Stimulated activated CD4-positive, alpha-beta T cell treated with anti-CD3 and anti-CD28 coated beads, Interleukin-4, amount 100 ng/mL, for 1 hour (primary cell): ENCODE measurements around the gene IL6ST.
"Not testable (repeated sequence)": the region's sequence is repeated elsewhere in the genome, so short reads cannot be mapped to it uniquely, and the experiment has no call there.

Source experiments
- DNase-seq: peaks from one replicate; pipeline ENCODE4 v3.0.0-alpha.2; 2020

IL6ST gene

DNA sequence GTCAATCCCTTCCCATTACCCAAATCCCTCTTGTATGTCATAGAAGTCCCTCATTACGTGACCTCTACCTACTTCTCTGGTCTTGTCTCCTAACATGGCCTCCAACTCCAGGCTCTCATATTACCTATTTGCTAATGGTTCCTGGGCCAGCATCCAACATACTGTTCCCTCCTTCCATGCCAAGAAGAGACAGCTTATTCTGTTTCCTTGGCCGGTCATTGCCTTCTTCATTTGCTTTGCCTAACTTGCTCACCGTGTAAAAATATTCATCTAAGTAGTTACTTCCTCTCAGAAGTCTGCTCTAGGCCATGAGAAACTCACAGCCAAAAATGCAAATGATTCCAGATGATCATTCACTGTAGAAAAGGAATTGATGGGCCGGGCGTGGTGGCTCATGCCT is 8.9 kb upstream of the IL6ST start:
- no peak for DNase-seq

DNA sequence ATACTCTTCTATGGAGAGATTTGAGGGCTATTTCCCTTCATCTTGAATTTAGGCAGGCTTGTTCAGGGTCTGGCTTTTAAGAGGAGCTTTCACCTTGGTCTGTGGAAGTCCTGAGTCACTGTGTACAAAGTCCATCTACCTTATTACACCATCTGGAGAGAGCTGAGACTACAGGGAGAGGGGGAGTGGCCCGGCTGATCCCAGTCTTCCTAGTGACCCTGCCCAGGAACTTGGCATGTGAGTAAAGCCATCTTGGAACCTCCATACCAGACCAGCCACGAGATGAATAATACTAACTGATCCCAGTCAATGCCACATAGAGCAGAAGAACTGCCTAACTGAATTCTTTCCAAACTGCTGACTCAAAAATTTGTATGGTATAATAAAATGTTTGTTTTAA is 8.4 kb upstream of the IL6ST start:
- no peak for DNase-seq

DNA sequence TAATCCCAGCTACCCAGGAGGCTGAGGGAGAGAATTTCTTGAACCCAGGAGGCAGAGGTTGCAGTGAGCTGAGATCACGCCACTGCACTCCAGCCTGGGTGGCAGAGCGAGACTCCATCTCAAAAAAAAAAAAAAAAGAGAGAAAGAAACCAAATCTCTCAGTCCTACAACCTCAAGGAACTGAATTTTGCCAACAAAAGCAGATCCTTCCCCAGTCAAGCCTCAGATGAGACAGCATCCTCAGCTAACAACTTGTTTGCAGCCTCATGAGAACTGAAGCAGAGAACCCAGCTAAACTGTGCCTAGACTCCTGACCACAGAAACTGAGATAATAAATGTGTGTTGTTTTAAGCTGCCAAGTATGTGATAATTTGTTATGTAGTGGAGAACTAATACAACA is 7.5 kb upstream of the IL6ST start:
- DNase-seq = no peak

DNA sequence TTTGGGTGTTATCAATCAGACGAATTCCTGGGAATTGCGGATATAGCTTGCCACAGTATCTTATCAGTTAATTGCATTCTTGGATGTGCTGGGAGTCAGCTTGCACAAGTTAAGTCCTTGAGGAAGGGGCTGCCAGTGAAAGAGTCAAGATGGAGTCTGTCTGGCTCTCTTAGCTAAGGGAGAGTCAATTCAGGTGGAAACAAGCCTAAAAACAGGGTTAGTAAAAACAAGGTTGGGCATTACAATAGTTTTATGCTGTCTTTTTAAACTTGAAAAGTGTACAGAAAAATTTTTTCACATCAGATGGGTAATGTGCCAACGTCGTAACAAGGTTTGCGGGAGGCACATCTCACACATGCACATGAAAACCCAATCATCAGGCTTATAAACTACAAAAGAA is 5.5 kb upstream of the IL6ST start:
- DNase-seq = not testable (repeated sequence)

DNA sequence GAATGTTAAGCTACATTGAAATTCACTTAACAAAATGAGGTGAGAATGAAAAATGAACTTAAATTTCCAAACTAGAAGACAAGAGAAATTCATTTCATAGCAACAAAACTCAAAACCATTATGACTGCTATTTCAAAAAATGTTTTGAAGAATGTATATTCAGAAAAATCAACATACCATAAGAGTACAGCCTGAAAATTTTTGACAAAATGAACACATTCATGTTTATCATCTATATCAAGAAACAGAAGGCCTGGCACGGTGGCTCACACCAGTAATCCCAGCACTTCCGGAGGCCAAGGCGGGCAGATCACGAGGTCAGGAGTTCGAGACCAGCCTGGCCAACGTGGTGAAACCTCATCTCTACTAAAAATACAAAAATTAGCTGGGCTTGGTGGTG is 4.2 kb upstream of the IL6ST start:
- no peak for DNase-seq

DNA sequence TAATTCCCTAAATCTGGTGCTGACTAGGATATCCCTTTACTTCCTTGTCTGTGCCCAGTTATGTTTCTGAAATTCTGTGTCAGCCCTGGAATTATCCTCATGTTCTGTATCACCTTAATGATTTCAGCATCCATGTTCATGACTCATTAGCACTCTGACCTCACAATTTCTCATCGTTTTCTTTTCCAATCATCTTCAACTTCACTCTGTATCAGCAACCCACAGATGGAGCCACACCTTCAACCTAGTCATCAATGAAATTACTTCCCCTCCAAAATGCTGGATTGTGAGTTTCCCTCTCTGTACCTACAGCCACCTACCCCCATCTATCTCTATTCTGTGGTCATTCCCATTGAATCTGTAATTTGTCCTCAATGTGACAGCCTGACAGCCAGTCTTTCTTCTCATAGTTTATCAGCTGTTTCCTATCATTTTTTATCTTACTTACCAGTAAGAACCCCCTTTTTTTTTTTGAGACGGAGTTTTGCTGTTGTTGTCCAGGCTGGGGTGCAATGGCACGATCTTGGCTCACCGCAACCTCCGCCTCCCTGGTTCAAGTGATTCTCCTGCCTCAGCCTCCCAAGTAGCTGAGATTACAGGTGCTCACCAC is 3.1 kb upstream of the IL6ST start:
- DNase-seq = no peak

DNA sequence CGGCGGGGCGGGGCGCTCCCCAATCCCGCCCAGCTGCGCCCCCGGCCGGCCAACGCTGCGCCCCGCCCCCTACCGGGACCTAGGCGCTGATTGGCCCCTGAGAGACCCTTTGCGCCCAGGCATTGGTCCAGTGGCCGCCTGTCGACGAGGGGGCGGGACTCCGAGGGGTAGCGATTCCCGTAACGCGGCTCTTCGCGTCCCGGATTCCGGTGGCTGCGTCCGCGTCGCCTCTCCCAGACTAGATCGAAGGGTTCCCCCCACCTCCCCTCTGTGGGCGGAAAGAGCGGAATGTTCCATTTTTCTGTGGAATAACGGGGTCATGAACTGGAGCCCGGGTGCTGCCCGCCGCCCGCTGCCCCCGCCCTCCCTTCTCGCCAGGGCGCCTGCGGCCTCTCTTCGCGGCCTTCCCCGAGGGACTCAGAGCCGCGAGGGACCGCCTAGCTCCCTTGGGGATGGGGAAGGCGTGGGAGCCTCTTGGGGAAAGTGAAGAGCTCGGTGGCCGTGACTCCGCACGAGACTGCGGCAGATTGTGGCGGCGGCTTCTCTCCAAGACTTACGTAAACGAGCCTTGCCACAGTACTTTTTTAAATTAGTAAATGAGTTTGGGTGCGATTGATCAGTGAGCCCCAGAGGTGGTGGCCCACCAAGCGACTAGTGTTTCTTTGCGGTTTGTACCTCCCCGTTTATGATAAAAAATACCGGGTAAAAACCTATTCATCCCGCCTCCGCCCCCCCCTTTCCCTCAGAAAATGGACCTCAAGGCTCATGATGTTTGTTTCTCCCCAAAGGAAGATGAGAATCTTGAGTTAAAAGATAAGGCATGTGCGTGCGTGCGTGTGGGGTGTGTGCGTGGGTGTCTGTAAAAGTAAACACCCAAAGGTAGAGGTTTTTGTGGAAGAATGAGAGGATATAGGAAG is 493 bp upstream of the IL6ST start:
- DNase-seq = peak; percentile 97

DNA sequence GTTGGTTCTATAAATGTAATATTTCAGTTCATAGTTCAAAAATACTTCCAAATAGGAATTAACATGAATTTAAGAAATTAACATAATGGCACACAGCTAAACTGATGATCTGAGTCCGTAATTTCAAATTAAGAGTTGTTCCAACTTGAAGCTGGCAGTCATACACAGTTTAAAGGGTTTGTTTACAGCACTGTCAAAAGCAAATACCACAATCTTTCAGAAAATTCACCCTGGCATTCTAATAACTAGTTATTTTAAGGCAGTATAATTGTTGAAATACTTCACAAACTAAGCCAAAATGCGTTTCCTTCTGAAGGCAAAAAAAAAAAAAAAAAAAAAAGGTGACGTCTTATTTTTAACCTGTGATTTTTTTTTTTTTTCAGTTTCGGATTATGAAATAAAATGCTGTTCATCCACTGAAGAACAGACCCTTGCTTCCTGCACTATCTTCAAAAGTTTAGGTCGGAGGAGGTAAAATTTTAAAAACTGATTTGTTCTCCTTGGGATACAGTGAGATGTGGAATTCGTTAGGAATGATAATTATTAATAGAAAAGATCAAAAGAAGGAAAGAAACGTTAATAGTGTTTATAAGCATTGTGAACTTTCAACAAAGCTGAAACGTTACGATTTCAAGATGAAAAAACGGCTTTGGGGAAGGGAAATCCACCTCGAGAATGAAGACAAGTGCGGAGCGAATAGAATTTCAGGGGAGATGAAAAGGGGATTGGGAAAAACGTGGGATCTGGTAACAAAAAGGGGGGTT is 850 bp downstream of the IL6ST start:
- DNase-seq = no peak

DNA sequence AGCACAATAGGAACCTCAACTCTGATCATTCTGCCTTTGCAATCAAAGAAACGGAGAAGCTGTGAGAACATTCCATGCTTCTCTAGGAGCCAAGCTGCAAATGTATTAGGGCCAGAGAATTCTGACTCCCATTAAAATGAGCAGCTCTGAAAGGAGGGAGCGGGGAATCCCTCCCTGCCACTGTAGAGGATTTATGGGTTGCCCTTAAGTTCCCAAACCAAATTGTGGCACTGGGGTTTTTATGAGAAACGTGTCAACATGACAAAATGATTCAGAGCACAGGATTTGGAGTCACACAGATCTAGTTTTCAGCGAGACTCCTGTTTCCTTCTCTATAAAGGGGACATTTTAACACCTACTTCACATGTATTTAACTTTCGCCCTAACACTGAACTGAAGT is 1.8 kb downstream of the IL6ST start:
- DNase-seq = no peak

DNA sequence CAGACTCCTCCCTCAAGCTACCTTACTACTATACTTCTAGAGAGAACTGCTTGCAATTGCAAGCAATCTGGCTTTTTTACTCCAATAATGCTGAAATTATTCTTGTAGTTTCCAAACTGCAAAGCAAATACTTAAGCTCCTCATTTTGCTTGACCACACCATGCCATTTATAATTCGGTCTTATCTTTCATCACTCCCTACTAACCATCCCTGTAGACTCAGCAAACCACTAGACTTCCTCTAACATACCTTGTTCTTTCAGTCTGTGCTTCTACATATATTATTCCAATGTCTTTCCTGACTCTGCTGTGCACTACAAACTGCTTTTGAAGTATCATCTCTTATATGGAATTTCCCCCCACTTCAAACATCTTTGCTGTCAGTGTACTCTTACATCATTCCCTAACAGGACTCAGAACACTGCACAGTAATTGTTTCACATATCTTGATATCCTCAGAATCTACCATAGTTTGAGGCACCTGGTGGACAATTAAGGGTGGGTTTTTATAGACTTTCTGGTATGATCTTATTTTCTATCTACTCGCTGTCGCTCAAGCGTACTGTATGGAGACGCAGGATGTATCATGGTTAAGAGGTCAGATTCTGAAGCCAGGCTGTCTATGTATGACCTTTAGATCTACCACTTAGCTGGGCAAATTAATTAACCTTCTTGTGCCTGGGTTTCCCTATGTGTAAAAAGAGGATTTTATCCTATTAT is 2.8 kb downstream of the IL6ST start:
- no peak for DNase-seq

DNA sequence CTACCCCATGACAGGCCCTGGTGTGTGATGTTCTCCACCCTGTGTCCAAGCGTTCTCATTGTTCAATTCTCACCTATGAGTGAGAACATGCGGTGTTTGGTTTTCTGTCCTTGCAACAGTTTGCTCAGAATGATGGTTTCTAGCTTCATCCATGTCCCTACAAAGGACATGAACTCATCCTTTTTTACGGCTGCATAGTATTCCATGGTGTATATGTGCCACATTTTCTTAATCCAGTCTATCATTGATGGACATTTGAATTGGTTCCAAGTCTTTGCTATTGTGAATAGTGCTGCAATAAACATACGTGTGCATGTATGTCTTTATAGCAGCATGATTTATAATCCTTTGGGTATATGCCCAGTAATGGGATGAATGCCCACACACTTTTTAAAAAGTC is 3.9 kb downstream of the IL6ST start:
- DNase-seq = not testable (repeated sequence)

DNA sequence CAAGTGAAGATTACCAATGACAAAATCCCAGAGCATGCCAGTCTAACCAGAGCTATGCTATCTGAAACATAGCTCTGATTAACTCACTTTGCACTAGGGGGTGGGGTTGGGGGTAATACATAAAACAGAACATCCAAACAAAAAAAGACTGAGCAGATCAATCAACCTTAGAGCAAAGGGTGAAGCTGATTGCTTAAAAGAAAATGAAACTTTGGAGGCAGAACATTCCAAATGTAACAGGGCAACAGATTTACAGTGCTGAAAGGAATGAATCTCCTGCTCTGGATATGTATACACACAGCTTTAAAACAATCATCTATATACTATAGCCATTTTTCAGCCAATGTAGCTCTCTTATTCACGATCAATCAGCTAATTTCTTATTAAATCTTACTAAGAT is 4.9 kb downstream of the IL6ST start:
- no peak for DNase-seq

DNA sequence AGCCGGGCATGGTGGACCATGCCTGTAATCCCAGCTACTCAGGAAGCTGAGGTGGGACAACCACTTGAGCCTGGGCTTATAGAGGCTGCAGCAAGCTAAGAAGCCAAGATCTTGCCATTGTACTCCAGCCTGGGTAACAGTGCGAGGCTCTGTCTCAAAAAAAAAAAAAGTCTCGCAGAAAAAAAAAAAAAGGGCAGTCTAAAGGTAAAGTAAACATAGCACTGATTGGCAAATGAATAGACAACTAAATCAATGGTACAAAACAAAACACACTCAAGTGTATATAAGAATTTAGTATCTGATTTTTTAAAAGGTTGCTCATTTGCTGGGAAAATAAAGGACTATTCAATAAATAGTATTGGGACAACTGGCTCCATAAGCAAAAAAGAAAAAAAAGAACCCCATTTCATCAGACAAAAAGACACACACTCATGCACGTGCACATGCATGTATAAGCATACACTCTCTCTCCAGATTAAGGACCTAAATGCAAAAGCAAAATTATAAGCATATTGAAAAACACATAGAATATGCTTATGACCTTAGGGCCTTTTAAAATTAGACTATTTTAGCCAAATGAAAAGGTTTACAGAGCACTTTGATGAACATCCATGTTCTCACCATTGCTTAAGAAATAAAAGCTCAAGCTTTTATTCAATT is 5.7 kb downstream of the IL6ST start:
- no peak for DNase-seq

DNA sequence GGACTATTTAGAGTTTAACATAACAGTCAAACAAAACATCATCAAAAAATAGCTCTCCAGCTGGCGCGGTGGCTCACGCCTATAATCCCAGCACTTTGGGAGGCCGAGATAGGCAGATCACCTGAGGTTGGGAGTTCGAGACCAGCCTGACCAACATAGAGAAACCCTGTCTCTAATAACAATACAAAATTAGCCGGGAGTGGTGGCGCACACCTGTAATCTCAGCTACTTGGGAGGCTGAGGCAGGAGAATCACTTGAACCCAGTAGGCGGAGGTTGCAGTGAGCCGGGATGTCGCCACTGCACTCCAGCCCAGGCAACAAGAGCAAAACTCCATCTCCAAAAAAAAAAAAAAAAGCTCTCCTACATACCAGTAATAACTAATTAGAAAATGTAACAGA is 6.3 kb downstream of the IL6ST start:
- not testable (repeated sequence) for DNase-seq

DNA sequence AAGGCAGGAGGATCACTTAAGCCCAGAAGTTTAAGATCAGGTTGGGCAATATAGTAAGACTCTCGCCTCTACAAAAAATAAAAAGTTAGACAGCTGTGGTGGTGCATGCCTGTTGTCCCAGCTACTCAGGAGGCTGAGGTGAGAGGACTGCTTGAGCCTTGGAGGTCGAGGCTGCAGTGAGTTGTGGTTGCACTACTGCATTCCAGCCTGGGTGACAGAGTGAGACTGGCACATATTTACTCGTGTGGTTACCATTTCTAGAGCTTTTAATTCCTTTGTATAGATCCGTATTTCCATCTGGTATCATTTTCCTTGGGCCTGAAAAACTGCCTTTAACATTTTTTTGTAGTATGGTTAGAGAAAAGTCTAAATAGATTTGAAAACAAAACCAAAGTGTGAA is 7.8 kb downstream of the IL6ST start:
- DNase-seq = no peak

DNA sequence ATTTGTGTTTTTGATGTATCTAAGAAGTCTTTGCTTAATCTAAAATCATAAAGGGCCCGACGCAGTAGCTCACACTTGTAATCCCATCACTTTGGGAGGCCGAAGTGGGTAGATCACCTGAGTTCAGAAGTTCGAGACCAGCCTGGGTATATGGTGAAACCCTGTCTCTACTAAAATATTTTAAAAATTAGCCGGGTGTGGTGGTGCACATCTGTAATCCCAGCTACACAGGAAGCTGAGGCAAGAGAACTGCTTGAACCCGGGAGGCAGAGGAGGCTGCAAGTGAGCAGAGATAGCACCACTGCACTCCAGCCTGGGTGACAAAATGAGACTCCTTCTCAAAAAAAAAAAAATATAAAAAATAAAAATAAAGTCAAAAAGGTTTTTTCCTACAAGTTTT is 9.6 kb downstream of the IL6ST start:
- DNase-seq = no peak

DNA sequence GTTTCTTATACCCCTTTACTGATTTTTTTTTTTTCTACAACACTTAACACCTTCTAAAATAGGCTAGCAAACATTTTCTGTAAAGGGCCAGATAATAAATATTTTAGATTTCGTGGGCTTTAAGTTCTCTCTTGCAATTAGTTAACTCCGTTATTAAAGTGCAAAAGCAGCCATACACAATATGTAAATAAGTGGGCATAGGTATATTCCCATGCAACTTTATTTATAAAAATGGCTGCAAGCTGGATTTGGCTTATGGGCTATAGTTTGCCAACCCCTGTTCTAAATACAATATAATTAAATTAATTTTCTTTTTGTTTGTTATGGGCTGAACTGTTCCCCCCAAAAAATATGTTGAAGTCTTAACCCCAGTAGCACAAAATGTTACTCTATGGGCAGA is 10.8 kb downstream of the IL6ST start:
- no peak for DNase-seq

DNA sequence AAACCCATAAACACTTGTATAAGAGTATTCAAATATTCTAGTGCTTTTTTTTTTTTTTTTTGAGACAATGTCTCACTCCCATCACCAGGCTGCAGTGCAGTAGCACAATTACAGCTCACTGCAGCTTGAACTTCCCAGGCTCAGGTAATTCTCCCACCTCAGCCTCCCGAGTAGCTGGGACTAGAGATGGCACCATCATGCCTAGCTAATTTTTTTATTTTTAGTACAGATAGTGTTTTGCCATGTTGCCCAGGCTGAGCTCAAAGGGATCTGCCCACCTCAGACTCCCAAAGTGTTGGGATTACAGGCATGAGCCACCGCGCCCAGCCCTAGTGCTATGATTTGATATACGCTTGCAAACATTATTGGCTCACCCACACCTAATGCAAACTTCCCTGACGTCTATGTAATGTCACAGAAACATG is 11.8 kb downstream of the IL6ST start:
- DNase-seq = no peak

DNA sequence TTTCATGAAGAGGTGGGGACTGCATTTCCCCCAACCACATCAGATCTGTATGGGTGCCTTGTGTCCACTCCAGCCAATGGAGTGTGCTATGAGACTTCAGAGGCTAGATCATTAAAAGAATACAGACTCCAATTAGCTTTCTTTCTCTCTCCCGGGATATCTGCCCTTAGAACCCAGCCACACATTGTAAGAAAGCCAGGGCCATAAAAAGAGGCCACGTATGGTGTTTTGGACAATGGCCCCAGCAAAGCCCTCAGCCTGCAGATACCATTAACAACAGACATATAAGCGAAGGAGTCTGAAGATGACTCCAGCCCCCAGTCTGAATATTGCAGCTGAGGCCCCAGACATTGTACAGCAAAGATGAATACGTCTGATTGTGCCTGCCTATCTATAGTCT is 21.5 kb downstream of the IL6ST start:
- no peak for DNase-seq

DNA sequence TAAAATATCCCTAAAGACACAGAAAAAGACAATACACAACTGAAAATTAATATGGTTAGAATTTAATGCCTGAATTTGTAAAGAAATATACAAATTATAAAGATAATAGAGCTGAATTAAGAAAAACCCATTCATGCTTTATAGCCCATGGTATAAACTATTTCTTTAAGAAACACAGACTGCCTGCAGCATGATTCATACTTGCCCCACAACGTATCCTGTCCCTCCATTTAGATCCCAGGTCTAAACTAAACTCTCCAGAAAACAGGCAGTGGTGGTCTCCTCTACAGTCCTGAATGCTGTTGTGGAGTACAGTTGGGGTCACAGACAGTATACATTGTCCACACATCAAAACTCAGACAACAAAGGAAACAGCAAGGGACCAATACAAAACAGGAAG is 24.8 kb downstream of the IL6ST start:
- no peak for DNase-seq

DNA sequence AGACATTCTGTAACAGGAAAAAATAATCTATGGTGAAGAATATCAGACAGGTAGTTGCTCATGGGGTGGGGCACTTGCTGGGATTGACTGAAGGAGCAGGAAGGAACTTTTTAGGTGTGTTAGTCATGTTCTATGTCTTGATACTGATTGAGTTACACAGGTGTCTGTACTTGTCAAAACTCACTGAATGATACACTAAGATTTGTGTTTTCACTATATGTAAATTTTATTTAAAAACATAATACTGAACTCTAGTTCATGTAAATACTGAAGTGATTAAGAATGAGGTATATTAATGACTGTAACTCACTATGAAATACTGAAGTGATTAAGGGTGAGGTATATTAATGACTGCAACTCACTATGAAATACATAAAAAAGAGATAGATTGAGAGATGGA is 28.5 kb downstream of the IL6ST start:
- no peak for DNase-seq

DNA sequence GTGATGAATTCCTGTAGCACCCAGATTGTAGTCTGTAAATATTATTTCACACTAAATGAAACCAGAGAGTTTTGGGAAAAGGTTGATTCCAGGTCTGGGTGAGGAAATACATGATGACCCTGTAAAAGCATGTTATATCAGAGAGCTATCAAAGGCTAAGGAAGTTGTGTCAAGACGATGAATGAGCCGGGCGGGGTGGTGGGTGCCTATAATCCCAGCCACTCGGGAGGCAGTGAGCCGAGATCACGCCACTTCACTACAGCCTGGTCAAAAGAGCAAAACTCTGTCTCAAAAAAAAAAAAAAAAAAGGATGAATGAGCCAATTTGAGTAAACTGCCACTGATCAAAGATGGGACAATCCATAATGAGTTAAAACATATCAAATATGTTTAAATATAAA is 29.2 kb downstream of the IL6ST start:
- DNase-seq = no peak

DNA sequence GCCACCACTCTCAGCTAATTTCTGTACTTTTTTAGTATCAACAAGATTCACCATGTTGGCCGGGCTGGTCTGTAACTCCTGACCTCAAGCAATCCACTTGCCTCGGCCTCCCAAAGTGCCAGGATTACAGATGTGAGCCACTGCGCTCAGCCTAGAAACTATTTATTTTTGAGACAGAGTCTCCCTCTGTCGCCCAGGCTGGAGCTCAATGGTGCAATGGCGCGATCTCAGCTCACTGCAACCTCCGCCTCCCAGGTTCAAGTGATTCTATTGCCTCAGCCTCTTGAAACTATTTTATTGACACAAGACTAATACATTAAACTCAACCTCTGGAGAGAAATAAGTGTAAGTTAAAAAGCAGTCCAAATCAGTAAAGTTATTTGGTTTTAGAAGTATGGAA is 34.0 kb downstream of the IL6ST start:
- no peak for DNase-seq
